SH-SY5Y (cell line): ENCODE results near the gene PGGHG.

Experiments used
- GATA2 ChIP-seq: IDR thresholded peaks from 2 replicates; pipeline ENCODE4 v1.6.1; 2011; ENCODE audit warnings: mild to moderate bottlenecking, low read depth, low read length
- GATA3 ChIP-seq: IDR thresholded peaks from 2 replicates; pipeline ENCODE4 v1.6.1; 2011; ENCODE audit warnings: low read depth, mild to moderate bottlenecking, low read length, moderate library complexity

- TF ChIP-seq GATA3 (no peak), GATA2 (no peak)
These were observed 9.6 kb downstream of the PGGHG start for GRCh38 chr11:298406-299065.
